ENCODE measurements around the gene SYCE3. TPM values are rescaled to one million over a fixed set of nuclear protein-coding genes. Genes with fewer than 3 reads are reported as not detected.

Gene SYCE3
- total RNA-seq, 4 donors from 2014 or later: not detected

DNA sequence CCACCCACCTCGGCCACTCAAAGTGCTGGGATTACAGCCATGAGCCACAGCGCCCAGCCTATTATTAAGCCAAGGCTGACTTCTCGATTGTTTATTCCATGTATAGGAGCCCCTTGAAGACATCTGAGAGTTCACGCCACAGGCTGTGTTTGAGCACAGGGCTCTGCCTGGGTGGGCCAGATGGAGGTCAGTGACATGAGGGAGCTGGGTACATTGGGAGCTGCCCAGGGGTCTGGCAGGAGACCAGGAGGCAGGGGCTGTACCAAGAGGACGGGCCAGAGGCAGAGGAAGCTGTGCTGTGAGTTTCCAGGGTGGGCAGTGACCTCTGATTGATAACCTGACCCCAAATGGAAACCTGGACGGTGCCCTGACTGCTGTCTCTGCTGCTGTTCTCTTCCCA is 60.6 kb downstream of the SYCE3 start:
- no peaks in the 10 kb centered on the region for H3K27me3 ChIP-seq
- H3K27ac ChIP-seq: no peak overlapping the region
- no peaks in the 10 kb centered on the region for H3K9me3 ChIP-seq
- no peak for TF ChIP-seq EP300 (IDR thresholded peaks at IDR 0.05)
- no peak for TF ChIP-seq POLR2AphosphoS5 (IDR thresholded peaks at IDR 0.05)
- no peak for TF ChIP-seq CTCF (IDR thresholded peaks at IDR 0.05)
- no peak for TF ChIP-seq POLR2A (IDR thresholded peaks at IDR 0.05)
- WGBS, 2 donors (ENCODE audit: low coverage in 1 of 2): 73 to 100% methylated on average over 1 to 3 of the region's 6 CpGs
- ATAC-seq: no peak
- H3K4me3 ChIP-seq: no peak overlapping the region
- peaks cover 4 to 28% (median 14%) of the 10 kb centered on the region in 3 donors for H3K4me1 ChIP-seq
- H3K36me3 ChIP-seq: peaks cover 0 to 42% of the 10 kb centered on the region in 2 donors

Other genes starting within 250 kb of the SYCE3 start
- gene DENND6B, start 235.9 kb downstream of the SYCE3 start, total RNA-seq: 1 to 10 TPM; 2.0 to 4.8 (median 2.8) TPM
- gene PPP6R2, start 219.6 kb downstream of the SYCE3 start, total RNA-seq: 10 to 100 TPM; 52.2 to 73.5 (median 64.2) TPM
- 100 to 1,000 TPM in 1 of 4 donors, 10 to 100 TPM in 3; 63.7 to 122 (median 64.4) TPM for gene SBF1, start 87.9 kb downstream of the SYCE3 start, total RNA-seq
- gene ADM2, start 81.4 kb downstream of the SYCE3 start, total RNA-seq: under 1 TPM in 1 of 4 donors, not detected in 3; 0.40 TPM
- gene MIOX, start 76.1 kb downstream of the SYCE3 start, total RNA-seq: not detected
- gene LMF2, start 55.2 kb downstream of the SYCE3 start, total RNA-seq: 10 to 100 TPM; 35.5 to 58.4 (median 45.1) TPM
- gene NCAPH2, start 54.7 kb downstream of the SYCE3 start, total RNA-seq: 10 to 100 TPM; 34.8 to 45.0 (median 42.1) TPM
- 1 to 10 TPM in 2 of 4 donors, not detected in 2; 1.2 to 1.8 TPM for gene SCO2, start 37.3 kb downstream of the SYCE3 start, total RNA-seq
- 10 to 100 TPM; 18.5 to 55.1 (median 39.3) TPM for gene TYMP, start 32.9 kb downstream of the SYCE3 start, total RNA-seq
- gene KLHDC7B, start 17.0 kb downstream of the SYCE3 start, total RNA-seq: under 1 TPM in 3 of 4 donors, not detected in 1; 0.08 to 0.31 (median 0.27) TPM
- gene CPT1B, start 15.5 kb upstream of the SYCE3 start, total RNA-seq: 10 to 100 TPM in 1 of 4 donors, 1 to 10 TPM in 3; 3.1 to 13.4 (median 6.5) TPM
- gene CHKB, start 19.9 kb upstream of the SYCE3 start, total RNA-seq: 10 to 100 TPM; 16.6 to 39.8 (median 33.1) TPM
- gene MAPK8IP2, start 37.9 kb upstream of the SYCE3 start, total RNA-seq: 1 to 10 TPM in 3 of 4 donors, under 1 TPM in 1; 0.93 to 3.7 (median 2.3) TPM
- gene ARSA, start 65.2 kb upstream of the SYCE3 start, total RNA-seq: 10 to 100 TPM; 19.5 to 40.0 (median 21.0) TPM
- gene SHANK3, start 109.9 kb upstream of the SYCE3 start, total RNA-seq: 10 to 100 TPM in 2 of 4 donors, 1 to 10 TPM in 2; 5.9 to 20.5 (median 13.0) TPM
- not detected for gene ACR, start 175.3 kb upstream of the SYCE3 start, total RNA-seq
- gene RABL2B, start 220.7 kb upstream of the SYCE3 start, total RNA-seq: 10 to 100 TPM in 3 of 4 donors, 1 to 10 TPM in 1; 4.9 to 19.3 (median 15.9) TPM